HL-60 (cell line): ENCODE measurements around the gene DNAJC30.

ENCODE experiments used
- DNase-seq, 2 experiments: peaks; one replicate each; pipeline ENCODE4 v3.0.0-alpha.2; 2010 to 2020; ENCODE audit warnings: low read depth in 1 of 2, low spot score in 1 of 2
- H3K27ac ChIP-seq: fragments of 250-450 bp; sonication (Bioruptor Pico); replicated peaks from 2 replicates; pipeline ENCODE4 v1.5.1; 2020; ENCODE audit warnings: mild to moderate bottlenecking, moderate library complexity
- H3K27me3 ChIP-seq: fragments of 250-450 bp; sonication (Bioruptor Pico); 2 replicates; pipeline ENCODE4 v1.5.1; 2021; ENCODE audit warnings: mild to moderate bottlenecking, moderate library complexity; ENCODE audit not compliant: insufficient read depth, poor library complexity, severe bottlenecking
- H3K4me3 ChIP-seq: replicated peaks from 2 replicates; pipeline ENCODE4 v1.5.1; 2011; ENCODE audit warnings: mild to moderate bottlenecking, control low read depth, low read length; ENCODE audit not compliant: insufficient read depth
- CTCF ChIP-seq: IDR thresholded peaks from one replicate; pipeline ENCODE4 v1.5.1; 2011; ENCODE audit warnings: low read length, control low read depth, inconsistent platforms; ENCODE audit not compliant: insufficient read depth
- GABPA ChIP-seq: IDR thresholded peaks from 2 replicates; pipeline ENCODE4 v1.6.1; 2012; ENCODE audit warnings: low read depth
- POLR2AphosphoS5 ChIP-seq: IDR thresholded peaks from 2 replicates; pipeline ENCODE4 v1.6.1; 2012; ENCODE audit warnings: low read depth
- REST ChIP-seq: IDR thresholded peaks from 2 replicates; pipeline ENCODE4 v1.6.1; 2012; ENCODE audit warnings: low read depth; ENCODE audit not compliant: insufficient replicate concordance
- SPI1 ChIP-seq: IDR thresholded peaks from 2 replicates; pipeline ENCODE4 v1.6.1; 2012; ENCODE audit warnings: low read depth, mild to moderate bottlenecking, borderline replicate concordance

The DNAJC30 gene

GRCh38 chr7:73685311-73685710, 2.1 kb upstream of the DNAJC30 start:
- no peak for TF ChIP-seq SPI1
- TF ChIP-seq GABPA, result no peak
- H3K4me3 ChIP-seq, result no peak overlapping the region

GRCh38 chr7:73683788-73684693, 788 bp upstream of the DNAJC30 start:
- Histone ChIP-seq H3K27me3 (no peaks in the 10 kb centered on the region), H3K27ac (peak overlapping the region; percentile 75), H3K4me3 (peak overlapping the region; percentile 87)
- no peak for TF ChIP-seq REST
- no peak for TF ChIP-seq SPI1
- TF ChIP-seq GABPA, result no peak
- TF ChIP-seq POLR2AphosphoS5, result no peak
- TF ChIP-seq CTCF, result no peak
- no peak for DNase-seq

More at GRCh38 chr7:73685311-73685710, 2.1 kb upstream of the DNAJC30 start:
- Histone ChIP-seq H3K27ac (no peak overlapping the region), H3K27me3 (no peaks in the 10 kb centered on the region)
- DNase-seq, result no peak

- no peak for TF ChIP-seq CTCF
- no peak for TF ChIP-seq SPI1
- TF ChIP-seq REST, result no peak
- no peak for TF ChIP-seq POLR2AphosphoS5
- no peak for TF ChIP-seq GABPA
- Histone ChIP-seq H3K27me3 (no peaks in the 10 kb centered on the region), H3K4me3 (peak overlapping the region; percentile 87), H3K27ac (peak overlapping the region; percentile 75)
- DNase-seq, result no peak
Measured at GRCh38 chr7:73682745-73683055, 553 bp downstream of the DNAJC30 start.

- H3K4me3 ChIP-seq, result no peak overlapping the region
- no peaks in the 10 kb centered on the region for H3K27me3 ChIP-seq
- no peak for DNase-seq
- TF ChIP-seq SPI1 (no peak), REST (no peak), POLR2AphosphoS5 (no peak), GABPA (no peak), CTCF (no peak)
- H3K27ac ChIP-seq, result no peak overlapping the region
Measured at GRCh38 chr7:73681031-73681430, 2.2 kb downstream of the DNAJC30 start.
